ENCODE data around the gene MEGF8. TPM values are rescaled to one million over a fixed set of nuclear protein-coding genes. Genes with fewer than 3 reads are reported as not detected.

Gene MEGF8
- total RNA-seq, 8 experiments from 2014 or later, result 9.8 to 72.2 (median 28.7) TPM

DNA sequence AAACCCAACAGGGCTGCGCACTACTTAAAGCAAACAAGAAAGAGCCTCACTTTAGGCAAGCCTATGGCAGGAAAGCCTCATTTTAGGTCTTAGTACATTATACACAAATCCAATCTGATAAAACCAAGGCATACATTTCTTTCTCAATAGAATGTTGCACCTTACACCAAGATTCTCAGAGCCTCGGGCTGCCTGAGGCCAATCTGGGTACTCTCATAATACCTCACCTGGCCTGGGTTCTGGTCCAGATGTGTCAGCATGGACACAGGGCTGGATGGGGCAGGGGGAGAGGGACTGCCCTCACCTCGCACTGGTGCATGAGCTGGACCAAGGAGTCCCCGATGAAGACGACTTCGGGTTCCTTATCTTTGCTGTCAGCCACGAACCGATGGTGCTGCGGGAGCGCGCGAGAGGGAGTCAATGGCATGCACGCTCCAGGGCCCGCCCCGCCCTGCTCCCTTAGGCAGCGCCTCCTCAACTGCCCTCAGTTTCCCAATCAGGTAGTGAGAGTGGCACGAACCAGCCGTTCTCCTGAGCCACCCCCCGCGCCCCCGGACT is 23.7 kb upstream of the MEGF8 start, which contains the start of gene PRR19:
Gene PRR19 (plus strand): TSS at position 487 of the 558 bp plus-strand sequence. CDS start 7,453 bp downstream, outside the sequence.
- WGBS, 10 experiments, result 0 to 89% (median 7%) methylated on average over 1 to 13 of the region's 21 CpGs; no CpG with 5 or more reads in 5 of the 10 experiments
- peak; percentile 32 to 49 (median 39) for ATAC-seq (replicated peaks in 6 of 8)
- peak within 1 kb of the TSS; percentile 82 to 84 for H3K27ac ChIP-seq
- in situ Hi-C loops (cut with MboI; ENCODE audit: low pct_unique_long_range_greater_than_20kb in 2 of 9, low sequenced_read_pairs in 9 of 9, unreplicated experiment in 9 of 9), result no loop called here
- H3K4me3 ChIP-seq, result peak within 1 kb of the TSS; percentile 52 to 86 (median 56)
- H3K4me1 ChIP-seq (replicated peaks in 1 of 2), result peaks cover 9 to 13% of the 10 kb centered on the region in 2 donors

DNA sequence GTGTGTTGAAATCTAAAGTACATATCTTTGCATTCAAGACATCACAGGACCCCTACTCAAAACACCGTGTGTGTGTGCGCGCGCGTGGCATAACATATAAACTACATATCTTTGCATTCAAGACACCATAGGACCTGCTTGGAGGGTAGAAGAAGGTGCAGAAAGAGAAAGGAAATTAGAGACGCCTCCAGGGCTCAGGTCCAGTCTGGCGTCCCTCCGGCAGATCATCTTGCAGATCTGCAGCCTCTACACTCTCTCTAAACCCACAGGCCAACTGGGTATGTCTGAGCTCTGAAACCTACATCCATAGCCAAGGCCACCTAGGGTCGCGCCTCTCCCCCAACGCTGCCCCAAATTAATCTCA is 22.4 kb upstream of the MEGF8 start:
- H3K27ac ChIP-seq, result peak overlapping the region; percentile 82 to 84
- ATAC-seq (replicated peaks in 6 of 8), result no peak
- in situ Hi-C loops (cut with MboI; ENCODE audit: low pct_unique_long_range_greater_than_20kb in 2 of 9, low sequenced_read_pairs in 9 of 9, unreplicated experiment in 9 of 9), result no loop called here
- H3K4me3 ChIP-seq, result peak overlapping the region; percentile 23 to 86 (median 52)
- H3K4me1 ChIP-seq (replicated peaks in 1 of 2), result peaks cover 9 to 13% of the 10 kb centered on the region in 2 donors
- 80 to 90% (median 80%) methylated on average over 1 to 4 of the region's 11 CpGs; no CpG with 5 or more reads in 7 of the 10 experiments for WGBS, 10 experiments

DNA sequence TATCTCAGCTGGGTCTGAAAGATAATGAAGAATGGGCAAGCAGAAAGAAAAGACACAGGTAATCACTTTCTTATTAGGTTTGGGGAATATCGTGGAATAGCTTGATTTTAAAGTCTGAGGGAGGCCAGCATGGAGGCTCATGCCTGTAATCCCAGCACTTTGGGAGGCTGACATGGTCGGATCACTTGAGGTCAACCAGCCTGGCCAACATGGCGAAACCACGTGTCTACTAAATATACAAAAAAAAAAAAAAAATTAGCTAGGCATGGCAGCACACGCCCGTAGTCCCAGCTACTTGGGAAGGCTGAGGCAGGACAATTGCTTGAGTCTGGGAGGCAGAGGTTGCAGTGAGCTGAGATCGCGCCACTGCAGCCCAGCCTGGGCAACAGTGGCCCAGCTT is 21.6 kb upstream of the MEGF8 start:
- Histone ChIP-seq H3K4me1 (replicated peaks in 1 of 2) (peaks cover 9 to 13% of the 10 kb centered on the region in 2 donors), H3K27ac (no peak overlapping the region), H3K4me3 (no peak overlapping the region)
- ATAC-seq (replicated peaks in 6 of 8), result no peak
- WGBS, 10 experiments, result 50 to 100% (median 95%) methylated on average over 1 to 8 of the region's 8 CpGs
- in situ Hi-C loops (cut with MboI; ENCODE audit: low pct_unique_long_range_greater_than_20kb in 2 of 9, low sequenced_read_pairs in 9 of 9, unreplicated experiment in 9 of 9), result no loop called here

GRCh38 chr19:42306646-42307045 is 18.8 kb upstream of the MEGF8 start:
- in situ Hi-C loops (cut with MboI; ENCODE audit: low pct_unique_long_range_greater_than_20kb in 2 of 9, low sequenced_read_pairs in 9 of 9, unreplicated experiment in 9 of 9), result no loop called here
- H3K4me3 ChIP-seq, result no peak overlapping the region
- no peak for ATAC-seq (replicated peaks in 6 of 8)
- H3K27ac ChIP-seq, result no peak overlapping the region
- peaks cover 7 to 9% of the 10 kb centered on the region in 2 donors for H3K4me1 ChIP-seq (replicated peaks in 1 of 2)
- 78 to 100% (median 88%) methylated on average over 1 to 8 of the region's 22 CpGs; no CpG with 5 or more reads in 4 of the 10 experiments for WGBS, 10 experiments

- H3K4me1 ChIP-seq (replicated peaks in 1 of 2), result peaks cover 0 to 5% of the 10 kb centered on the region in 2 donors
- in situ Hi-C loops (cut with MboI; ENCODE audit: low pct_unique_long_range_greater_than_20kb in 2 of 9, low sequenced_read_pairs in 9 of 9, unreplicated experiment in 9 of 9), result no loop called here
- 60 to 100% (median 80%) methylated on average over 1 of the region's 14 CpGs; no CpG with 5 or more reads in 6 of the 10 experiments for WGBS, 10 experiments
Measured at GRCh38 chr19:42309686-42310085, 15.7 kb upstream of the MEGF8 start.

DNA sequence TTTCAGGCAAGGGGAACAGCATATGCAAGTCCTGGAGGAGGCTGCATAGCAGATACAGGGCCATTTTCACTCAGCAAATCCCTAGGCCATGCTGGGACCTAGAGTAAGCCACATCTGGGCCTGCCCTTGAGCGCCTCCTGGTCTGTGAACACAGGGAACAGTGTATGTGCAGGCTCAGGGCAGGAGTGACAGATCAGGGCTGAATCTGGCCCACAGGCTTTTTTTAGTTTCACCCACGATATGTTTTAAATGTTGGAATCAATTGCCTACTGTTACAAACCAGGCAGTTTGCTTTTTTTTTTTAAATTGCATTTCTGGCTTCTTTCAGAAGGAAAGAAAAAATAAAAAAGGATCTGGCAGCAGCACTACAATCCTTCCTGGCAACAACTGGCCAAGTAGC is 13.8 kb upstream of the MEGF8 start:
- Histone ChIP-seq H3K27ac (no peak overlapping the region), H3K4me1 (replicated peaks in 1 of 2) (peaks cover 5 to 10% of the 10 kb centered on the region in 2 donors), H3K4me3 (no peak overlapping the region)
- in situ Hi-C loops (cut with MboI; ENCODE audit: low pct_unique_long_range_greater_than_20kb in 2 of 9, low sequenced_read_pairs in 9 of 9, unreplicated experiment in 9 of 9), result no loop called here
- ATAC-seq (replicated peaks in 6 of 8), result no peak
- WGBS, 10 experiments, result 14 to 90% (median 60%) methylated on average over 1 to 2 of the region's 2 CpGs; no CpG with 5 or more reads in 1 of the 10 experiments

More at GRCh38 chr19:42309686-42310085, 15.7 kb upstream of the MEGF8 start:
- Histone ChIP-seq H3K27ac (no peak overlapping the region), H3K4me3 (no peak overlapping the region)
- no peak for ATAC-seq (replicated peaks in 6 of 8)

- no peak overlapping the region for H3K4me3 ChIP-seq
- in situ Hi-C loops (cut with MboI; ENCODE audit: low pct_unique_long_range_greater_than_20kb in 2 of 9, low sequenced_read_pairs in 9 of 9, unreplicated experiment in 9 of 9), result no loop called here
- H3K4me1 ChIP-seq (replicated peaks in 1 of 2), result peaks cover 7 to 11% of the 10 kb centered on the region in 2 donors
- WGBS, 10 experiments, result 80 to 100% (median 88%) methylated on average over 1 to 3 of the region's 5 CpGs; no CpG with 5 or more reads in 4 of the 10 experiments
- no peak for ATAC-seq (replicated peaks in 6 of 8)
- H3K27ac ChIP-seq, result no peak overlapping the region
Measured at GRCh38 chr19:42312370-42312769, 13.1 kb upstream of the MEGF8 start.

- Histone ChIP-seq H3K4me1 (replicated peaks in 1 of 2) (peaks cover 7 to 11% of the 10 kb centered on the region in 2 donors), H3K4me3 (peak within 1 kb of the TSS; percentile 36 to 54 (median 46)), H3K27ac (no peak within 1 kb of the TSS)
- ATAC-seq (replicated peaks in 6 of 8), result peak; percentile 88 to 94 (median 92)
- 0% methylated on average over 1 of the region's 67 CpGs; no CpG with 5 or more reads in 9 of the 10 experiments for WGBS, 10 experiments
- in situ Hi-C loops (cut with MboI; ENCODE audit: low pct_unique_long_range_greater_than_20kb in 2 of 9, low sequenced_read_pairs in 9 of 9, unreplicated experiment in 9 of 9), result no loop called here
Measured at GRCh38 chr19:42313096-42313839, 12.2 kb upstream of the MEGF8 start, which contains the start of gene TMEM145. Gene TMEM145, plus strand, starts transcription at chr19:42313309. Its CDS starts 68 bp downstream, at chr19:42313377.

- peaks cover 7 to 11% of the 10 kb centered on the region in 2 donors for H3K4me1 ChIP-seq (replicated peaks in 1 of 2)
- WGBS, 10 experiments, result 80% methylated on average over 1 to 2 of the region's 26 CpGs; no CpG with 5 or more reads in 8 of the 10 experiments
- in situ Hi-C loops (cut with MboI; ENCODE audit: low pct_unique_long_range_greater_than_20kb in 2 of 9, low sequenced_read_pairs in 9 of 9, unreplicated experiment in 9 of 9), result no loop called here
- no peak for ATAC-seq (replicated peaks in 6 of 8)
- H3K4me3 ChIP-seq, result peak overlapping the region; percentile 36 to 54 (median 46)
- no peak overlapping the region for H3K27ac ChIP-seq
Measured at GRCh38 chr19:42313840-42314755, 11.3 kb upstream of the MEGF8 start.

DNA sequence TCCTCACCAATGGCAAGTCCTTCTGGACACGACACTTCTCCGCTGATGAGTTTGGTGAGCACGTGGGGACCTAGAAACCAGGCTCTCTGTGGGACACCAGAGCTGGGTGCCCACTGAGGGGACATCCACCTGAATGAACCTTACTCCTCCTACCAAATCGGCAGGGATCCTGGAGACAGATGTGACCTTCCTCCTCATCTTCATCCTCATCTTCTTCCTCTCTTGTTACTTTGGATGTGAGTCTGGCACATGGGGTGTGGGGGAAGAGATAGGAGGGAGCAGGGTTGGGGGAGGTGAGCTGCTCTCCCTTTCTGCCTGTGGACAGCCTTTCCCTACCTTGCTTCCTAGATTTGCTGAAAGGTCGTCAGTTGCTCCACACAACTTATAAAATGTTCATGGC is 10.4 kb upstream of the MEGF8 start:
- ATAC-seq (replicated peaks in 6 of 8), result no peak
- WGBS, 10 experiments, result 77% methylated on average over 4 of the region's 5 CpGs; no CpG with 5 or more reads in 9 of the 10 experiments
- Histone ChIP-seq H3K4me1 (replicated peaks in 1 of 2) (peaks cover 7 to 11% of the 10 kb centered on the region in 2 donors), H3K4me3 (no peak overlapping the region), H3K27ac (no peak overlapping the region)
- in situ Hi-C loops (cut with MboI; ENCODE audit: low pct_unique_long_range_greater_than_20kb in 2 of 9, low sequenced_read_pairs in 9 of 9, unreplicated experiment in 9 of 9), result no loop called here

- Histone ChIP-seq H3K4me1 (replicated peaks in 1 of 2) (peaks cover 7 to 11% of the 10 kb centered on the region in 2 donors), H3K27ac (peak overlapping the region; percentile 35 to 75), H3K4me3 (no peak overlapping the region)
- peak in 2 of 8 experiments; percentile 31 to 49 for ATAC-seq (replicated peaks in 6 of 8)
- 0 to 67% (median 28%) methylated on average over 1 to 9 of the region's 28 CpGs; no CpG with 5 or more reads in 2 of the 10 experiments for WGBS, 10 experiments
- in situ Hi-C loops (cut with MboI; ENCODE audit: low pct_unique_long_range_greater_than_20kb in 2 of 9, low sequenced_read_pairs in 9 of 9, unreplicated experiment in 9 of 9), result no loop called here
Measured at GRCh38 chr19:42316223-42317211, 8.9 kb upstream of the MEGF8 start.

Data from motor neuron (in vitro differentiated cells).